ENCODE data around the gene CDK9.
A peak's percentile ranks its signal among the peaks of the same experiment; 100 is the strongest.

CDK9 gene

GRCh38 chr9:127761491-127761956 is 24.3 kb upstream of the CDK9 start:
- DNase-seq (ENCODE audit: low spot score), result no peak
- FAIRE-seq, result no peak

- DNase-seq (ENCODE audit: low spot score) (no peak), FAIRE-seq (no peak)
Measured at GRCh38 chr9:127762111-127762676, 23.6 kb upstream of the CDK9 start.

DNA sequence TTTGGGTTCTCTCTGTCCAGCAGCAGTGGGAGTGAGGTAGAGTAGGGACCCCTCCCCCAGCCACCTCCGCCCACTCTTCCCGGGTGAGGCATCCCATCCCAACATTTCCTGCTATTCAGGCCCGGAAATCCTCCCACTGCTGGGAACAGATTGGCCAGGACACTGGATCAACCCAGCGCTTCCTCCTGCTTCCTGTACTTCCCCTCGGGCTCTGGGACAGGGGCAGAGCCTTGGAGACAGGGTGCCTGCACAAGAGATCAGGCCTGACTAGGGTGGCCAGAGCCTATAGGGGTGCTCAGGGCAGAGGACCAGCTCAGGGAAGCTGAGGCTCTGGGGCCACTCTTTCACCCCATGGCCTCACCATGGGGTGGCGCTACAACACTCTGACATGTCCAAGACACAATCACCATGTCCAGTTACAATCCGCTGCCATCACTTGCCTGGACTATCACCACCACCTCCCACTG is 21.9 kb upstream of the CDK9 start:
- FAIRE-seq (no peak), DNase-seq (ENCODE audit: low spot score) (no peak)

DNA sequence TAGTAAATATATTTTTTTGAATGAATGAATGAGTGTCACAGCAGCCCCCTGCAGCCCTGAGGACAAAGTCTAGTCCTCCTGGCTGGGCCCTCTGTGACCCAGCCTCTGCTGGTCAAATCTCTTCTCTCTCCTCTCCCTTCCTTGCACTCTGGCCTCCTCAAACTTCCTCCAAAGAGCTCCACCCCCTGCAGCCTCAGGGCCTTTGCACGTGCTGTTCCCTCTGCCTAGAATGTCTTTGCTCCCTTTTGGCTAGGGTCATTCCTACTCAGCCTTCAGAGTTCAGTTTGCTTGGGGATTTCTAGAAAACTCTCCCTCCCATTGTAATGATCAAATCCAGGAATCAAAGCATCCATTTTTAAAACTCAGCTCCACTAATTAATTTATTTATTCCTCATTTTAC is 20.4 kb upstream of the CDK9 start:
- FAIRE-seq (no peak), DNase-seq (ENCODE audit: low spot score) (no peak)

- FAIRE-seq (no peak), DNase-seq (ENCODE audit: low spot score) (no peak)
Measured at GRCh38 chr9:127767410-127767809, 18.4 kb upstream of the CDK9 start.

GRCh38 chr9:127767909-127768331 is 17.9 kb upstream of the CDK9 start:
- no peak for FAIRE-seq
- DNase-seq (ENCODE audit: low spot score), result no peak

GRCh38 chr9:127768698-127769097 is 17.1 kb upstream of the CDK9 start:
- FAIRE-seq (no peak), DNase-seq (ENCODE audit: low spot score) (no peak)

GRCh38 chr9:127769101-127769500 is 16.7 kb upstream of the CDK9 start:
- no peak for FAIRE-seq
- no peak for DNase-seq (ENCODE audit: low spot score)

DNA sequence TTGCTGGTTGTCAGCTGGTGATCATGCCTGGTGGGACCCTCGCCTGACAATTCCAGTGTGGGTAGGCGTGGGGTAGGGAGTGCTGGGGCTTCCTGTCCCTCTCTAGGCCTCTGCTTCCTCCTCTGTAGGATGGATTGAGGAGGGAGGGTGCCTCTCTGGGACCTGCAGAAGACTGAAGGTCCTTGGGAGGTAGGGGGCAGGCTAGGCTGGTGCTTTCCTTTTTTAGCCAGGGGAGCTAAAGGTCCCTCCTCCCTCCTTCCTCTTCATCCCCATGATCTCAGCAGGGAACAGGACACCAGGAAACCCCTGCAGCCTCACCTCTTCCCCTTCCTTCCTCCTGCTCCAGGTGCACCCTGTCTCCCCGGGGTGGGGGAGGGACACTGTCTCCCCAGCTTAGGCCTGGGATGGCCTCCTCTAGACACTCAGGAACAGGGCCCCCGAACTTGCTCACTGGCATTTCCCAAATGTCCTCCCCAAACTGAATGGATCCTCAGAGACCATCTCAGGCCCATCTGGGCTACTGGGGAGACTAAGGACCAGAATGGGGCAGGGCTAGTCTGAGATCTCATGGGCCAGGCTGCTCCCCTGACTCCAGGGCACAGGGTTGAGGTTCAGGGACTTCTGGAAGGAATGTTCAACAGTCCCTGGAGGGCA is 15.8 kb upstream of the CDK9 start:
- FAIRE-seq, result no peak
- DNase-seq (ENCODE audit: low spot score), result no peak

DNA sequence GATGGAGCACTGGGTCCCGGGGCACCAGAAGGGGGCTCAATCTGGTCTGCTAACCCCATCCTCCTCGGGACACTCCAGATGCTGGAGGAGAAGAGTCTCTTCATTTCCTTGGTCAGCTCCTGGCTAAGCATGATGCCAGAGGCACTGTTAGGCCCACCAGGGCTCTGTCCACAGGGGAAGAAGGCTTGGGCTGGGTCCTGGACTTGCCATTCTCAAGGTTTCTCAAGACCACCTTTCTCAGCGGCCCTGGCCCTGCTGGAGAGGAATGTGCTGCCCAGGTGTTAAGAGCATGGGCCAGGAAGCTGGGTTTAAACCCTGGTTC is 15.3 kb upstream of the CDK9 start:
- no peak for DNase-seq (ENCODE audit: low spot score)

GRCh38 chr9:127770905-127771569 is 14.8 kb upstream of the CDK9 start:
- FAIRE-seq (peak; percentile 77), DNase-seq (ENCODE audit: low spot score) (peak; percentile 98)

More for the DNA sequence above, 15.3 kb upstream of the CDK9 start:
- FAIRE-seq, result no peak

GRCh38 chr9:127771570-127772189 is 14.2 kb upstream of the CDK9 start:
- FAIRE-seq (no peak), DNase-seq (ENCODE audit: low spot score) (no peak)

DNA sequence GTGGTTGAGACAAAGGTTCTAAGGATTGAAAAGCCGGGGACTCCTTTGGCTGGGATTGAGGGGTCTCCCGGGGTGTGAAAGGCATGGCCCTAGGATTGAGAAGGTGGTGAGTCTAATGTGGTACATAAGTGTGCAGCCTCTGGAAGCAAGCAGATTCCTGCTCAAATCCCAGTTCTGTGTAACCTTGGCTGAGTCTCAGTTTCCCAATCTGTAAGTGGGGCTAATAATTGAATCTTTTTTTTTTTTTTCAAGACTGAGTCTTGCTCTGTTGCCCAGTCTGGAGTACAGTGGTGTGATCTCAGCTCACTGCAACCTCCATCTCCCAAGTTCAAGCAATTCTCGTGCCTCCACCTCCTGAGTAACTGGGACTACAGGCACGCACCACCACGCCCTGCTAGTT is 13.2 kb upstream of the CDK9 start:
- FAIRE-seq (no peak), DNase-seq (ENCODE audit: low spot score) (no peak)

DNA sequence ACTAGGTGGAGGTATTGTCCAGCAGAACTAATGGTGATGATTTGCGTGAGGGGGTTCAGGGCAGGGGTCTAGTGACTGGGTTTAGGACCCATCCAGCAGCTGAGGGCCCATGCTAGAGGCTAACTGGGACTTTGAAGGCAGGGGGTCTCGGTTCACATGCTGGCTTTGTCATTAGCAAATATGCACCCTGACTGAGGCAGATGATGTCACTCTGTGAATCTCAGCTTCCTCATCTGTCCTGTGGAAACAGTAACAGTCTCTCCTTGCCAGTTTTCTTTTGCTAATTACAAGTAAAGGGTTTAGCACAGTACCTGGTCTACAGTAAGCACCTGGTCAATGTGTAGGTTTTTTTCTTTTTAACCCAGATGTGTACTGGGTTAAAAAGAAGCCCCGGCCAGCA is 12.6 kb upstream of the CDK9 start:
- no peak for DNase-seq (ENCODE audit: low spot score)
- no peak for FAIRE-seq

- FAIRE-seq, result no peak
Measured at GRCh38 chr9:127773981-127774380, 11.9 kb upstream of the CDK9 start.

GRCh38 chr9:127776195-127776923 is 9.5 kb upstream of the CDK9 start:
- FAIRE-seq (no peak), DNase-seq (ENCODE audit: low spot score) (no peak)

More at GRCh38 chr9:127773981-127774380, 11.9 kb upstream of the CDK9 start:
- DNase-seq (ENCODE audit: low spot score), result no peak

DNA sequence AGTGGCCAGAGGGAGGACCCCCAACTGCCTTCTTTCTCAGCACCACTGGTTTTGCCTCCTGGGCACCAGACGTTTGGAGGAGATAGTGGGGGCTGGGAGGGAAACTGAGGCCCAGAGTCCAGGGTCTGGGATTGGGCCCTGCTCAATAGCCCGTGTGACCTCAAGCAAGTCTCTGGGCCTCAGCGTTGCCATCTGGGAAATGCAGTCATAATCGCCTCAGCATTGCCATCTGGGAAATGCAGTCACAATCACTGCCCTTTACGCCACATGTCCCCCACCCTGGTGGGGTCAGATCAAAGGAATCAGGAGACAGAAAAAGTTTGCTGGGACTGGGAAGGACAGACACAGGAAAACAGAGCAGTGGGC is 8.9 kb upstream of the CDK9 start:
- FAIRE-seq (no peak), DNase-seq (ENCODE audit: low spot score) (no peak)

- no peak for DNase-seq (ENCODE audit: low spot score)
- FAIRE-seq, result no peak
Measured at GRCh38 chr9:127777368-127777980, 8.4 kb upstream of the CDK9 start.

GRCh38 chr9:127778280-127779135 is 7.3 kb upstream of the CDK9 start, which contains the start of gene SH2D3C:
Gene SH2D3C, minus strand, starts transcription at chr9:127778666. Its CDS starts 39 bp downstream, at chr9:127778627.
- no peak for DNase-seq (ENCODE audit: low spot score)
- FAIRE-seq, result no peak

Measured in urothelium cell line (cell line).